ENCODE measurements around the gene ACOX1.

ACOX1 gene

GRCh38 chr17:75959839-75960511 is 19.0 kb downstream of the ACOX1 start:
- TF ChIP-seq TEAD4 (IDR thresholded peaks at IDR 0.05) (no peak), REST (IDR thresholded peaks at IDR 0.05; ENCODE audit: low read depth) (no peak), RAD21 (IDR thresholded peaks at IDR 0.05; ENCODE audit: low read depth) (no peak), TAF1 (IDR thresholded peaks at IDR 0.05; ENCODE audit: low read depth) (no peak), YY1 (IDR thresholded peaks at IDR 0.05; ENCODE audit: low read depth) (no peak), NFIC (IDR thresholded peaks at IDR 0.05) (no peak), FOXM1 (IDR thresholded peaks at IDR 0.05; ENCODE audit: borderline replicate concordance, low read depth) (no peak), CEBPB (IDR thresholded peaks at IDR 0.05) (no peak), USF1 (IDR thresholded peaks at IDR 0.05) (no peak), TCF12 (IDR thresholded peaks at IDR 0.05; ENCODE audit: low read depth) (no peak), MAX (IDR thresholded peaks at IDR 0.05) (no peak), EP300 (IDR thresholded peaks at IDR 0.05; ENCODE audit: borderline replicate concordance) (no peak), EGR1 (IDR thresholded peaks at IDR 0.05) (no peak), CREB1 (IDR thresholded peaks at IDR 0.05; ENCODE audit: low read depth) (no peak), ZBTB7A (IDR thresholded peaks at IDR 0.05; ENCODE audit: low read depth) (no peak)

GRCh38 chr17:75959051-75959838 is 19.7 kb downstream of the ACOX1 start:
- TF ChIP-seq USF1 (IDR thresholded peaks at IDR 0.05), result no peak
- TF ChIP-seq ZBTB7A (IDR thresholded peaks at IDR 0.05; ENCODE audit: low read depth), result no peak
- TF ChIP-seq NFIC (IDR thresholded peaks at IDR 0.05), result no peak

GRCh38 chr17:75950855-75951554 is 28.0 kb downstream of the ACOX1 start:
- TF ChIP-seq NFIC (IDR thresholded peaks at IDR 0.05) (no peak), TAF1 (IDR thresholded peaks at IDR 0.05; ENCODE audit: low read depth) (no peak), RAD21 (IDR thresholded peaks at IDR 0.05; ENCODE audit: low read depth) (no peak), EP300 (IDR thresholded peaks at IDR 0.05; ENCODE audit: borderline replicate concordance) (no peak), TEAD4 (IDR thresholded peaks at IDR 0.05) (no peak), CEBPB (IDR thresholded peaks at IDR 0.05) (no peak), MAX (IDR thresholded peaks at IDR 0.05) (no peak), YY1 (IDR thresholded peaks at IDR 0.05; ENCODE audit: low read depth) (no peak), REST (IDR thresholded peaks at IDR 0.05; ENCODE audit: low read depth) (no peak), ZBTB7A (IDR thresholded peaks at IDR 0.05; ENCODE audit: low read depth) (no peak), TCF12 (IDR thresholded peaks at IDR 0.05; ENCODE audit: low read depth) (no peak), EGR1 (IDR thresholded peaks at IDR 0.05) (no peak), CREB1 (IDR thresholded peaks at IDR 0.05; ENCODE audit: low read depth) (no peak), FOXM1 (IDR thresholded peaks at IDR 0.05; ENCODE audit: borderline replicate concordance, low read depth) (no peak), USF1 (IDR thresholded peaks at IDR 0.05) (no peak)

- TF ChIP-seq YY1 (IDR thresholded peaks at IDR 0.05; ENCODE audit: low read depth), result no peak
- TF ChIP-seq MAX (IDR thresholded peaks at IDR 0.05), result no peak
- no peak for TF ChIP-seq FOXM1 (IDR thresholded peaks at IDR 0.05; ENCODE audit: borderline replicate concordance, low read depth)
These were observed 28.5 kb downstream of the ACOX1 start for GRCh38 chr17:75950421-75950820.

GRCh38 chr17:75945211-75945610 is 33.8 kb downstream of the ACOX1 start:
- TF ChIP-seq CEBPB (IDR thresholded peaks at IDR 0.05), result no peak
- TF ChIP-seq ZBTB7A (IDR thresholded peaks at IDR 0.05; ENCODE audit: low read depth), result no peak
- TF ChIP-seq CREB1 (IDR thresholded peaks at IDR 0.05; ENCODE audit: low read depth), result no peak
- TF ChIP-seq FOXM1 (IDR thresholded peaks at IDR 0.05; ENCODE audit: borderline replicate concordance, low read depth), result no peak
- no peak for TF ChIP-seq TCF12 (IDR thresholded peaks at IDR 0.05; ENCODE audit: low read depth)
- TF ChIP-seq MAX (IDR thresholded peaks at IDR 0.05), result no peak
- TF ChIP-seq USF1 (IDR thresholded peaks at IDR 0.05), result no peak
- no peak for TF ChIP-seq REST (IDR thresholded peaks at IDR 0.05; ENCODE audit: low read depth)
- no peak for TF ChIP-seq EP300 (IDR thresholded peaks at IDR 0.05; ENCODE audit: borderline replicate concordance)
- no peak for TF ChIP-seq TAF1 (IDR thresholded peaks at IDR 0.05; ENCODE audit: low read depth)
- no peak for TF ChIP-seq TEAD4 (IDR thresholded peaks at IDR 0.05)
- no peak for TF ChIP-seq RAD21 (IDR thresholded peaks at IDR 0.05; ENCODE audit: low read depth)
- TF ChIP-seq YY1 (IDR thresholded peaks at IDR 0.05; ENCODE audit: low read depth), result no peak
- no peak for TF ChIP-seq NFIC (IDR thresholded peaks at IDR 0.05)
- TF ChIP-seq EGR1 (IDR thresholded peaks at IDR 0.05), result no peak

Measured in Ishikawa (cell line).